ENCODE results near the gene CHIT1. TPM values are rescaled to one million over a fixed set of nuclear protein-coding genes. Genes with fewer than 3 reads are reported as not detected.

CHIT1 gene
- total and polyA plus RNA-seq, 2 of the 8 experiments (the other 6 are each of a cell fraction or from before 2014, with no cell fraction given): not detected

DNA sequence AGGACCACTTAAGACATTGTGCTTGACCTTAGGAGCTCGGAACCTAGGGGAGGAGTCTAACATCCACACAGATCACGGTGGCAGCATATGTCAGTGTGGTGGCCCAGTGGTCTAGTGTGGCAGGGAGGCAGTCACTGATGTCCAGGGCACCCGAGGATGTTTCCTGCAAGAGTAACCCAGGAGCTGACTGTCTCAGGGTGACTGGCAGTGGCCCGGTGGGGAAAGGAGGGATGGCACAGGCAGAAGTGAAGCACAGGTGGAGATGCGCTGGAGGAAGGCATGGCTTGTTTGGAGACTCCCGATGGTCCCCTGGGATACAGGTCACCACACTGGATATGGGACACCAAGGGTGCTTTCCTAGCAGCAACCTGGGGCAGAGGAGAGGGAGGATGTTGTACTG lies 16.3 kb downstream of the CHIT1 start (continued):
- TF ChIP-seq NANOG (IDR thresholded peaks at IDR 0.05; ENCODE audit: insufficient read depth, low read depth, low read length, poor library complexity, severe bottlenecking) (no peak), CHD1 (IDR thresholded peaks at IDR 0.05; ENCODE audit: low read depth, low read length) (no peak), CHD7 (IDR thresholded peaks at IDR 0.05; ENCODE audit: insufficient replicate concordance, low read length) (no peak)

All from H1 (cell line).